ENCODE results near the gene INMT. TPM values are rescaled to one million over a fixed set of nuclear protein-coding genes. Genes with fewer than 3 reads are reported as not detected.

Gene INMT
- total and polyA plus RNA-seq, 7 donors = 3.7 to 39.6 (median 9.6) TPM

DNA sequence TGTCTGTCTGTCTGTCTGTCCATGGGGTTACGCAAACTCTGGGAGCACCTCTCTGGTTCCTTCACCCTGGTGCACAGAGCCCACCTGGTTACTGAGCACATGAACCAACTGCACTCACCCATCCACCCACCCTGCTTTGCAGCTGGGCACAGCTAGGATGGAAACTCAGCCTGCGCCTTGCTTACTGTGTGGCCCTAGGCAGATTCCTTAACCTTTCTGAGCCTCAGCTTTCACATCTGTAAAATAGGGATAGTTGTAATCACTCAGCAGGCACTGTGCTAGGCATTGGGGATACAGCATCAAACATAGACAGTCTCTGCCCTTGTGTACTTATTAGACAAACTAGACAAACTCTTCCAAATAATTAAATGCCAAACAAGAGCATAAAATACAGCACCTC lies 21.8 kb upstream of the INMT start:
- H3K36me3 ChIP-seq = no peaks in the 10 kb centered on the region
- WGBS, 2 donors = 97 to 99% methylated on average over 2 of the region's 2 CpGs
- H3K27ac ChIP-seq = no peak overlapping the region
- H3K4me1 ChIP-seq = no peaks in the 10 kb centered on the region
- H3K4me3 ChIP-seq = no peak overlapping the region
- no peak for DNase-seq
- no peaks in the 10 kb centered on the region for H3K9me3 ChIP-seq
- TF ChIP-seq EP300 (IDR thresholded peaks at IDR 0.05) (no peak), POLR2AphosphoS5 (IDR thresholded peaks at IDR 0.05) (no peak), POLR2A (IDR thresholded peaks at IDR 0.05) (no peak)
- TF ChIP-seq, protein P1, sequence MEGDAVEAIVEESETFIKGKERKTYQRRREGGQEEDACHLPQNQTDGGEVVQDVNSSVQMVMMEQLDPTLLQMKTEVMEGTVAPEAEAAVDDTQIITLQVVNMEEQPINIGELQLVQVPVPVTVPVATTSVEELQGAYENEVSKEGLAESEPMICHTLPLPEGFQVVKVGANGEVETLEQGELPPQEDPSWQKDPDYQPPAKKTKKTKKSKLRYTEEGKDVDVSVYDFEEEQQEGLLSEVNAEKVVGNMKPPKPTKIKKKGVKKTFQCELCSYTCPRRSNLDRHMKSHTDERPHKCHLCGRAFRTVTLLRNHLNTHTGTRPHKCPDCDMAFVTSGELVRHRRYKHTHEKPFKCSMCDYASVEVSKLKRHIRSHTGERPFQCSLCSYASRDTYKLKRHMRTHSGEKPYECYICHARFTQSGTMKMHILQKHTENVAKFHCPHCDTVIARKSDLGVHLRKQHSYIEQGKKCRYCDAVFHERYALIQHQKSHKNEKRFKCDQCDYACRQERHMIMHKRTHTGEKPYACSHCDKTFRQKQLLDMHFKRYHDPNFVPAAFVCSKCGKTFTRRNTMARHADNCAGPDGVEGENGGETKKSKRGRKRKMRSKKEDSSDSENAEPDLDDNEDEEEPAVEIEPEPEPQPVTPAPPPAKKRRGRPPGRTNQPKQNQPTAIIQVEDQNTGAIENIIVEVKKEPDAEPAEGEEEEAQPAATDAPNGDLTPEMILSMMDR (IDR thresholded peaks at IDR 0.05) = no peak
- H3K27me3 ChIP-seq = peaks cover 0 to 6% (median 0%) of the 10 kb centered on the region in 3 donors
- intact Hi-C loops (cut with DNase I) = no loop called here

DNA sequence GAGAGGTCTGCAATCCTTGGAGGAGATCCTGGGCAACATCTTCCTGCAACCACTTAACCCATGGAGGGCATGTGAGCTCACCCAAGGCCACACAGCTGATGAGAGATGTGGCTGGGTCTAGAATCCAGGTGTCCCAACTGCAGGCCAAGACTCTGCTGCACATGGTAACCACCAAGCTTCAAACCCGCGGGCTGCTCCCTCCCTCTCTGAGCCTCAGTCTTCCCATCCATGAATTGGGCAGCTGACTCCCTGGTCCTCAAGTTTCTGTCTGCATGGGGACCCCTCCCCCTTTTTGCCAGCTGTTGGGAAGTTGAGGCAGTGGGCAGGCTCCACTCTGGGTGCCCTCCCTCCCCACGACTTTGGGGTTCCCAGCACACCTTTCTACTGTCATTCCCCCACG lies 20.9 kb upstream of the INMT start:
- no peak for TF ChIP-seq POLR2AphosphoS5 (IDR thresholded peaks at IDR 0.05)
- no peak for TF ChIP-seq EP300 (IDR thresholded peaks at IDR 0.05)
- TF ChIP-seq, protein P1 (IDR thresholded peaks at IDR 0.05) = no peak
- TF ChIP-seq POLR2A (IDR thresholded peaks at IDR 0.05) = no peak
- no peak for DNase-seq
- WGBS, 2 donors = 81 to 83% methylated on average over 4 of the region's 4 CpGs
- H3K27ac ChIP-seq = no peak overlapping the region
- H3K4me1 ChIP-seq = no peaks in the 10 kb centered on the region
- H3K4me3 ChIP-seq = no peak overlapping the region
- no peaks in the 10 kb centered on the region for H3K36me3 ChIP-seq
- no peaks in the 10 kb centered on the region for H3K9me3 ChIP-seq
- H3K27me3 ChIP-seq = peaks cover 0 to 6% (median 0%) of the 10 kb centered on the region in 3 donors
- intact Hi-C loops (cut with DNase I) = no loop called here

DNA sequence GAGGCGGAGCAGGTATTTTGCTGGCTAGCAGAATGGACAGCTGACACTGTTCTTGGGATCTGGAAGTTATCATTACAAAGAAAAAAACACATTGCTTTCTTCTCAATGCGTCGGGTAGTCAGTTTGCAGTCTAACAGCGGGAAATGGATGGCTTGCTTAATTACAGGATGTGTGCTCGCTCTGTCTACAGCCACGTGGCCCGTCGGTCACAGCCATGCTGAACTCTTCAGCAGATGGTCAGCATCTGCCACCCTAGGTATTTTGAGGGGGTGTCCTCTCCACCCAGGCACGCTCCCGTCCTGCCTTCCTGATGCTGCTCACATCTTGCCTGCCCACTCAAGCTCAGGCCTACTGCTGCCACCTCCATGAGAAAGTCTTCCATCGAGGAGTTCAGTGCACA lies 20.4 kb upstream of the INMT start:
- no peaks in the 10 kb centered on the region for H3K9me3 ChIP-seq
- intact Hi-C loops (cut with DNase I) = no loop called here
- H3K4me3 ChIP-seq = no peak overlapping the region
- H3K27me3 ChIP-seq = peaks cover 0 to 6% (median 0%) of the 10 kb centered on the region in 3 donors
- no peaks in the 10 kb centered on the region for H3K36me3 ChIP-seq
- H3K4me1 ChIP-seq = no peaks in the 10 kb centered on the region
- 70 to 76% methylated on average over 11 of the region's 11 CpGs for WGBS, 2 donors
- TF ChIP-seq POLR2A (IDR thresholded peaks at IDR 0.05) (no peak), EP300 (IDR thresholded peaks at IDR 0.05) (no peak), POLR2AphosphoS5 (IDR thresholded peaks at IDR 0.05) (no peak)
- TF ChIP-seq, protein P1 (IDR thresholded peaks at IDR 0.05) = no peak
- no peak overlapping the region for H3K27ac ChIP-seq
- DNase-seq = no peak

DNA sequence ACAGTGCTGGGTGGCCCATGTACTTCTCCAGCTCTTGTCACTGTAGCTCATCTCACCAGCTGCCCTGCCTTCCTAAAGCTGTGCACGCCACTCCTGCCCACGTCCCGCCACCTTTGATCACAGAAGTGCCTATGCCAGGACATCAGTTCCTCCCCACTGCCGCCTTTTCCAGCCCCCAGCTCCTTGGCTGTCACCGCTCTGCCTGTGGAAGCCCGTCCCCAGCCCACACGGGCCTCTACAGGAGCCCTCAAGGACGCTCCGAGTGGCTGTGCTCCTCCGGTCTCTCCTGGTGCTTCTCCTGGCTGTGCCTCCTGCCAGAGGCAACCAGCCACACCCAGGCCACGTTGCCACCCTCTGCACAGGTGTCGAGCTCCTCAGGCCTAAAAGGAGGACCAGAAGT lies 19.3 kb upstream of the INMT start:
- Histone ChIP-seq H3K27me3 (peaks cover 0 to 6% (median 0%) of the 10 kb centered on the region in 3 donors), H3K27ac (no peak overlapping the region), H3K36me3 (no peaks in the 10 kb centered on the region), H3K9me3 (no peaks in the 10 kb centered on the region), H3K4me1 (no peaks in the 10 kb centered on the region), H3K4me3 (no peak overlapping the region)
- WGBS, 2 donors = 71 to 85% methylated on average over 12 of the region's 12 CpGs
- intact Hi-C loops (cut with DNase I) = no loop called here
- no peak for DNase-seq
- TF ChIP-seq, protein P1 (IDR thresholded peaks at IDR 0.05) = no peak
- TF ChIP-seq POLR2A (IDR thresholded peaks at IDR 0.05) = no peak
- no peak for TF ChIP-seq POLR2AphosphoS5 (IDR thresholded peaks at IDR 0.05)
- TF ChIP-seq EP300 (IDR thresholded peaks at IDR 0.05) = no peak

DNA sequence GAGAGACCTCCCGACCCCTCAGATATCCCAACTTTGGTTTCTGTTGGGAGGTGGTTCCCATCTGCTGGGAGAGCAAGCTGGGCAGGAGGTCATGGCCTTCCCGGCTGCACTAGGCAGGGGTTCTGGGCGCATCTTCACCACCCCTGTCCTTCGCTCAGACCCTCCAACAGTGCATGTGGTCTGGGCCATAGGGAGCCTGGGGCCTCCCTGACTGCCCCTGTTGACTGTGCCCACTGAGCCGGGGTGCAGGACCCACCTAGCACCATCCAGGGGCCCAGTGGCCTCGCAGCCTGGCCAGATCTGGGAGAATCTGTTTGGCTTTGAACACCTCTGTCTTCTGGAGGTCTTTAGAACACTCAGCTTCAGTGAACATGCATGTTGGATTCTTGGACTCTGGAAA lies 18.7 kb upstream of the INMT start:
- H3K9me3 ChIP-seq = no peaks in the 10 kb centered on the region
- 93 to 94% methylated on average over 6 of the region's 6 CpGs for WGBS, 2 donors
- H3K27ac ChIP-seq = no peak overlapping the region
- no peaks in the 10 kb centered on the region for H3K36me3 ChIP-seq
- TF ChIP-seq, protein P1 (IDR thresholded peaks at IDR 0.05) = no peak
- TF ChIP-seq POLR2A (IDR thresholded peaks at IDR 0.05) (no peak), POLR2AphosphoS5 (IDR thresholded peaks at IDR 0.05) (no peak), EP300 (IDR thresholded peaks at IDR 0.05) (no peak)
- H3K4me1 ChIP-seq = no peaks in the 10 kb centered on the region
- intact Hi-C loops (cut with DNase I) = no loop called here
- no peak for DNase-seq
- H3K27me3 ChIP-seq = peaks cover 0 to 6% (median 0%) of the 10 kb centered on the region in 3 donors
- H3K4me3 ChIP-seq = no peak overlapping the region
